NB4 (cell line): ENCODE measurements around the gene PTPRD.

Experiments used
- DNase-seq: peaks from one replicate; pipeline ENCODE4 v3.0.0; 2010; ENCODE audit warnings: low read depth
- H3K4me3 ChIP-seq: one replicate; pipeline ENCODE4 v1.5.1; 2011; ENCODE audit warnings: mild to moderate bottlenecking, low read depth, low read length, moderate library complexity
- MYC ChIP-seq: IDR thresholded peaks from 2 replicates; pipeline ENCODE4 v1.6.1; 2011; ENCODE audit warnings: low read depth, low read length
- POLR2A ChIP-seq: IDR thresholded peaks from 2 replicates; pipeline ENCODE4 v1.6.1; 2011; ENCODE audit warnings: mild to moderate bottlenecking; ENCODE audit not compliant: insufficient read length; ENCODE audit errors: extremely low read depth
- TF ChIP-seq, protein P1 (sequence below): IDR thresholded peaks from 2 replicates; pipeline ENCODE4 v1.6.1; 2011; ENCODE audit warnings: low read depth, low read length
- TF ChIP-seq, protein P2 (sequence below): IDR thresholded peaks from one replicate; pipeline ENCODE4 v1.5.1; 2012; ENCODE audit warnings: low read depth, low read length

The PTPRD gene

DNA sequence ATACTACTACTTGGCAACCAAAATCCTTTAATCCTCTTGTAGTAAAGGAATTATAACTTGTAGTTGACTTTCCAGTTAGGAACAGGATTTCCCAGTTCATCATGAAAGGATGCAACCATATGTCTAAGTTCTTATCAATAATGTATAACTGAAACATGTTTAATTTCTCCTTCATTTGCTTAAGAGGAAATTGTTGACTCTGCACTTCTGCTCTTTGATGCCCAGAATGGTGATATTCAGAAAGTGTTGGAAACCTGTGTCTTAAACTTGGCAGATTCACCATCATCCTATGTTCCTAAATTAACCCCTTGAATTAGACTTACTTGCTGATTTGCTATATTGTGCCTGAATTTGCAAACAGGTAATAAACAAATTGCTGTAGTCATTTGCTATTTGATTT, 201.5 kb downstream of the PTPRD start:
- DNase-seq, result no peak
- H3K4me3 ChIP-seq, result no peak overlapping the region
- TF ChIP-seq, protein P1, sequence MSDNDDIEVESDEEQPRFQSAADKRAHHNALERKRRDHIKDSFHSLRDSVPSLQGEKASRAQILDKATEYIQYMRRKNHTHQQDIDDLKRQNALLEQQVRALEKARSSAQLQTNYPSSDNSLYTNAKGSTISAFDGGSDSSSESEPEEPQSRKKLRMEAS, result no peak
- no peak for TF ChIP-seq POLR2A
- TF ChIP-seq, protein P2, sequence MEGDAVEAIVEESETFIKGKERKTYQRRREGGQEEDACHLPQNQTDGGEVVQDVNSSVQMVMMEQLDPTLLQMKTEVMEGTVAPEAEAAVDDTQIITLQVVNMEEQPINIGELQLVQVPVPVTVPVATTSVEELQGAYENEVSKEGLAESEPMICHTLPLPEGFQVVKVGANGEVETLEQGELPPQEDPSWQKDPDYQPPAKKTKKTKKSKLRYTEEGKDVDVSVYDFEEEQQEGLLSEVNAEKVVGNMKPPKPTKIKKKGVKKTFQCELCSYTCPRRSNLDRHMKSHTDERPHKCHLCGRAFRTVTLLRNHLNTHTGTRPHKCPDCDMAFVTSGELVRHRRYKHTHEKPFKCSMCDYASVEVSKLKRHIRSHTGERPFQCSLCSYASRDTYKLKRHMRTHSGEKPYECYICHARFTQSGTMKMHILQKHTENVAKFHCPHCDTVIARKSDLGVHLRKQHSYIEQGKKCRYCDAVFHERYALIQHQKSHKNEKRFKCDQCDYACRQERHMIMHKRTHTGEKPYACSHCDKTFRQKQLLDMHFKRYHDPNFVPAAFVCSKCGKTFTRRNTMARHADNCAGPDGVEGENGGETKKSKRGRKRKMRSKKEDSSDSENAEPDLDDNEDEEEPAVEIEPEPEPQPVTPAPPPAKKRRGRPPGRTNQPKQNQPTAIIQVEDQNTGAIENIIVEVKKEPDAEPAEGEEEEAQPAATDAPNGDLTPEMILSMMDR, result no peak
- no peak for TF ChIP-seq MYC

DNA sequence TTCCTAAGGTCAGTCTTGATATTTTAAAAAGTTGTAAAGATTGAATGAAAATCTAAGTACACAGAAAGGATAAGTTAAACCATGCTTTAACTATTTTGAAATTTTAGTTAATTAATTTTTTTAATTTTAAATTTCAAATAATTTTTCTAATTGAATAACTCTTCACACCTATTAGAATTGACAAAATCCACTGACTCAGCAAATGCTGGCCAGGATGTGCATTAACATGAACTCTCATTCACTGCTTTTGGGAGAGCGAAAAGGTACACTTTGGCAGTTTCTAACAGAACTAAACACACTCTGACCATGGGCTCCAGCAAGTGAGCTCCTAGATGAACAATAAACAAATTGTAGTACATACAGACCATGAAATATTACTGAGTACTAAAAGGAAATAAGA, 209.5 kb downstream of the PTPRD start:
- TF ChIP-seq POLR2A, result no peak
- TF ChIP-seq, protein P2, result no peak
- TF ChIP-seq MYC, result no peak
- TF ChIP-seq, protein P1, result no peak
- no peak for DNase-seq
- H3K4me3 ChIP-seq, result no peak overlapping the region

DNA sequence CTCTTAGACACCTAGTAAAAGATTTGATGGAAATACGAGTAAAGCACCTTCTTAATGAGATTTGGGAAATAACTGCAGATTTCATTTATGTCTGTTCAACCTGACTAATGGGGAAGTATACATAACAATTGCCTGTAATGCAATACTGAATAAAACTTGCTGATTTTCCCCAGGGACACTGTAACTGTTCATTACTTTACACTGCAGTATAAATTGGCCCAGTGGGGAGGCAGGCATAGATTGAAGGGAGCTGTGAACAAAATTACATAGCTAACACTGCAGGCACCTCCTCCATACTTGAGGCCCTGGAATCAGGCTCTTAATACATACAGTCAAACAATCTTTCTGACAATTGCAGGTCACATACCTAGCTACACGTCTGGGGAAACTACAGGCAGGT, 216.2 kb downstream of the PTPRD start:
- peak; percentile 11 for DNase-seq
- H3K4me3 ChIP-seq, result no peak overlapping the region
- TF ChIP-seq POLR2A, result no peak
- TF ChIP-seq, protein P2, result no peak
- TF ChIP-seq, protein P1, result no peak

DNA sequence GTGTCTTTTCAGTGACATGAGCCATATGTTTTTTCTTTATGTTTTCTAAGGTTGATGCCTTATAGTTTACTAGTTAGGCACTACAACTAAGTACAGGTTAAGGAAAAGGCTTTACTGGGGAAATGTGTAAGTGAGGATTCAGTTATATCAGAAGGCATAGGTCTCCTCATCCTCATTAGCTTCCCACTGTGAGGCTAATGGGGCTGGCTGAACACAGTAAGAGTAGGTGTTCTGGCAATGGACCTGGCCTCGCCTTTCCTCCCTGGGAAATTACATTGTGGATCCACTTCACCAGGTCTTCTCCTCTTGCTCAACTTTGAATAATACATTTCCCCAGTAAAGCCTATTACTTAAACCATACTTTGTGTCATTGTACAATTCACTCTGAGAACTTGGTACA, 225.5 kb downstream of the PTPRD start:
- no peak overlapping the region for H3K4me3 ChIP-seq
- TF ChIP-seq MYC (no peak), POLR2A (no peak)
- TF ChIP-seq, protein P2, result no peak
- TF ChIP-seq, protein P1, result no peak
- DNase-seq, result no peak

DNA sequence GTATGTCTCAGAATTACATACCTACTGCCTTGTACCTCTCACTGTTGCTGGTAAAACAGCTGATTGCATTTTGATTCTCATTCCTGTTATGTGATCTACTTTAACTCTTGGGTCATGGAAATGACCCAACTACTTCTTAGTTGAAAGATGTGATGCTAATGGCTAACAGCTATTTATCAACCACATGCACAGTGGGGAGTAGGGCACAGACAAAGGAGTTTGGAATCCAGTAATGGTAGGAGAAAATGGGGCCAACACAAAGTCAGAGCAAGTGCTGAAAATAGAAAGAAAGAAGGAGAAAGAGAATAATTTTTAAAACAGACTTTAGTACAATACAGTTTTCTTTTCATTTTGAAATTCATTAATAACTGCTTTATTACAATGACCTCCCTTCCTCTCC, 241.0 kb downstream of the PTPRD start:
- no peak for DNase-seq
- H3K4me3 ChIP-seq, result no peak overlapping the region

More for the DNA sequence above, 241.0 kb downstream of the PTPRD start:
- TF ChIP-seq POLR2A (no peak), MYC (no peak)
- TF ChIP-seq, protein P2, result no peak
- TF ChIP-seq, protein P1, result no peak
